GM12892 (cell line): ENCODE results near the gene ANK2.

ENCODE experiments used
- POLR2A ChIP-seq: IDR thresholded peaks from 2 replicates; pipeline ENCODE4 v1.6.1; 2011; ENCODE audit warnings: low read depth, low read length, control low read depth
- POLR2AphosphoS5 ChIP-seq: IDR thresholded peaks from 2 replicates; pipeline ENCODE4 v1.6.1; 2011; ENCODE audit warnings: low read depth, low read length, control low read depth

- TF ChIP-seq POLR2A, result no peak
- no peak for TF ChIP-seq POLR2AphosphoS5
Measured at GRCh38 chr4:113056318-113056717, 6.9 kb downstream of the ANK2 start.
